ENCODE data around the gene GPR55.
"Not testable (repeated sequence)": the region's sequence is repeated elsewhere in the genome, so short reads cannot be mapped to it uniquely, and the experiment has no call there.

GPR55 gene

GRCh38 chr2:230950874-230951339, 25.9 kb upstream of the GPR55 start:
- DNase-seq (ENCODE audit: low read depth), result no peak

GRCh38 chr2:230949966-230950873, 25.2 kb upstream of the GPR55 start:
- DNase-seq (ENCODE audit: low read depth), result no peak

- no peak for DNase-seq (ENCODE audit: low read depth)
Observed at GRCh38 chr2:230947908-230948365, 22.9 kb upstream of the GPR55 start.

GRCh38 chr2:230947235-230947576, 22.2 kb upstream of the GPR55 start:
- DNase-seq (ENCODE audit: low read depth), result no peak

GRCh38 chr2:230946429-230947234, 21.6 kb upstream of the GPR55 start:
- DNase-seq (ENCODE audit: low read depth), result no peak

GRCh38 chr2:230944757-230945372, 19.8 kb upstream of the GPR55 start:
- no peak for DNase-seq (ENCODE audit: low read depth)

GRCh38 chr2:230944123-230944653, 19.1 kb upstream of the GPR55 start:
- no peak for DNase-seq (ENCODE audit: low read depth)

- DNase-seq (ENCODE audit: low read depth), result no peak
Observed at GRCh38 chr2:230942920-230943896, 18.2 kb upstream of the GPR55 start.

- no peak for DNase-seq (ENCODE audit: low read depth)
Observed at GRCh38 chr2:230942371-230942770, 17.3 kb upstream of the GPR55 start.

GRCh38 chr2:230941202-230942180, 16.4 kb upstream of the GPR55 start:
- DNase-seq (ENCODE audit: low read depth), result no peak

- DNase-seq (ENCODE audit: low read depth), result no peak
Observed at GRCh38 chr2:230940471-230940815, 15.4 kb upstream of the GPR55 start.

- DNase-seq (ENCODE audit: low read depth), result no peak
Observed at GRCh38 chr2:230939691-230940470, 14.8 kb upstream of the GPR55 start.

- no peak for DNase-seq (ENCODE audit: low read depth)
Observed at GRCh38 chr2:230939066-230939591, 14.1 kb upstream of the GPR55 start.

GRCh38 chr2:230938516-230939065, 13.5 kb upstream of the GPR55 start:
- no peak for DNase-seq (ENCODE audit: low read depth)

- DNase-seq (ENCODE audit: low read depth), result no peak
Observed at GRCh38 chr2:230938098-230938497, 13.1 kb upstream of the GPR55 start.

GRCh38 chr2:230937362-230937761, 12.3 kb upstream of the GPR55 start:
- DNase-seq (ENCODE audit: low read depth), result no peak

- not testable (repeated sequence) for DNase-seq (ENCODE audit: low read depth)
Observed at GRCh38 chr2:230936243-230936642, 11.2 kb upstream of the GPR55 start.

- DNase-seq (ENCODE audit: low read depth), result no peak
Observed at GRCh38 chr2:230935130-230935430, 10.0 kb upstream of the GPR55 start.
